DOHH2 (cell line): ENCODE measurements around the gene CPNE5.

ENCODE experiments used
- H3F3A ChIP-seq: fragments of 200-600 bp; sonication (generic), shearing (Covaris generic); 2 replicates; pipeline ENCODE4 v1.6.0; 2016; ENCODE audit warnings: antibody characterized with exemption, mild to moderate bottlenecking; ENCODE audit not compliant: control insufficient read depth, insufficient read depth
- H3K27ac ChIP-seq: fragments of 200-600 bp; sonication (generic); 2 replicates; pipeline ENCODE4 v1.5.1; 2014; ENCODE audit warnings: low read depth, mild to moderate bottlenecking, low read length, moderate library complexity
- H3K27me3 ChIP-seq: fragments of 200-600 bp; sonication (generic); 2 replicates; pipeline ENCODE4 v1.6.1; 2014; ENCODE audit warnings: mild to moderate bottlenecking, low read length, mixed read lengths; ENCODE audit not compliant: control insufficient read depth
- H3K36me3 ChIP-seq: fragments of 200-600 bp; sonication (generic); 2 replicates; pipeline ENCODE4 v1.6.1; 2014; ENCODE audit warnings: mild to moderate bottlenecking, low read length, moderate library complexity, mixed read lengths; ENCODE audit not compliant: control insufficient read depth
- H3K4me1 ChIP-seq: fragments of 200-600 bp; sonication (generic); 2 replicates; pipeline ENCODE4 v1.6.1; 2014; ENCODE audit warnings: mild to moderate bottlenecking, low read length, mixed read lengths; ENCODE audit not compliant: control insufficient read depth
- H3K4me2 ChIP-seq: fragments of 200-600 bp; sonication (generic); 2 replicates; pipeline ENCODE4 v1.6.0; 2014; ENCODE audit warnings: mild to moderate bottlenecking, low read length, moderate library complexity
- H3K4me3 ChIP-seq: fragments of 200-600 bp; sonication (generic); 2 replicates; pipeline ENCODE4 v1.5.1; 2014; ENCODE audit warnings: mild to moderate bottlenecking, low read length, mixed read lengths
- H3K79me2 ChIP-seq: fragments of 200-600 bp; sonication (generic); 2 replicates; pipeline ENCODE4 v1.6.1; 2014; ENCODE audit warnings: mild to moderate bottlenecking, low read length, mixed read lengths; ENCODE audit not compliant: control insufficient read depth
- H3K9me2 ChIP-seq: fragments of 200-600 bp; sonication (generic); replicated peaks from 2 replicates; pipeline ENCODE4 v1.6.1; 2014; ENCODE audit warnings: mild to moderate bottlenecking, low read length, mixed read lengths; ENCODE audit not compliant: control insufficient read depth
- H3K9me3 ChIP-seq: fragments of 200-600 bp; sonication (generic); 2 replicates; pipeline ENCODE4 v1.6.1; 2014; ENCODE audit warnings: antibody characterized with exemption, low read length, mixed read lengths; ENCODE audit not compliant: control insufficient read depth, insufficient read depth
- H4K20me1 ChIP-seq: fragments of 200-600 bp; sonication (generic); 2 replicates; pipeline ENCODE4 v1.6.0; 2014; ENCODE audit warnings: low read depth, mild to moderate bottlenecking, antibody characterized with exemption, low read length, moderate library complexity; ENCODE audit not compliant: control insufficient read depth, insufficient read depth
- CTCF ChIP-seq: fragments of 200-600 bp; sonication (generic); IDR thresholded peaks from one replicate; pipeline ENCODE4 v1.5.1; 2014; ENCODE audit warnings: antibody characterized with exemption, mild to moderate bottlenecking, low read depth, low read length; ENCODE audit not compliant: poor library complexity, severe bottlenecking
- EZH2phosphoT487 ChIP-seq: fragments of 200-600 bp; sonication (generic); IDR thresholded peaks from 2 replicates; pipeline ENCODE4 v1.6.1; 2017; ENCODE audit warnings: borderline replicate concordance, mild to moderate bottlenecking, antibody characterized with exemption, low read length, moderate library complexity, mixed read lengths

Gene CPNE5

GRCh38 chr6:36838896-36839748 is at the start of gene CPNE5:
Gene CPNE5 (minus strand): TSS chr6:36839444. CDS start chr6:36839377, 67 bp downstream.
- Histone ChIP-seq H3K9me3 (no peaks in the 10 kb centered on the region), H4K20me1 (no peaks in the 10 kb centered on the region), H3K4me1 (peaks cover 4% of the 10 kb centered on the region; the same call in 1 of the 2 replicates), H3K4me3 (peak within 1 kb of the TSS; percentile 48), H3K36me3 (no peaks in the 10 kb centered on the region), H3K27ac (no peak within 1 kb of the TSS), H3K4me2 (peak within 1 kb of the TSS; percentile 65), H3K27me3 (peaks cover 49% of the 10 kb centered on the region), H3F3A (no peaks in the 10 kb centered on the region), H3K79me2 (no peaks in the 10 kb centered on the region), H3K9me2 (no peaks in the 10 kb centered on the region)
- TF ChIP-seq EZH2phosphoT487 (no peak), CTCF (no peak)

GRCh38 chr6:36888115-36888643 is 48.9 kb upstream of the CPNE5 start:
- H3K27me3 ChIP-seq = no peaks in the 10 kb centered on the region
- no peaks in the 10 kb centered on the region for H3F3A ChIP-seq
- no peak overlapping the region for H3K4me3 ChIP-seq
- no peak overlapping the region for H3K27ac ChIP-seq
- H4K20me1 ChIP-seq = no peaks in the 10 kb centered on the region
- peaks cover 8% of the 10 kb centered on the region; the same call in 1 of the 2 replicates for H3K36me3 ChIP-seq
- no peaks in the 10 kb centered on the region for H3K9me2 ChIP-seq
- no peaks in the 10 kb centered on the region for H3K9me3 ChIP-seq
- peaks cover 20% of the 10 kb centered on the region for H3K4me1 ChIP-seq
- peaks cover 51% of the 10 kb centered on the region for H3K79me2 ChIP-seq
- no peak for TF ChIP-seq EZH2phosphoT487
- no peak for TF ChIP-seq CTCF
- H3K4me2 ChIP-seq = no peak overlapping the region

- peak overlapping the region; percentile 83 for H3K4me2 ChIP-seq
- peak overlapping the region; percentile 84 for H3K4me3 ChIP-seq
Measured at GRCh38 chr6:36886950-36887618, 47.8 kb upstream of the CPNE5 start.

More at GRCh38 chr6:36886950-36887618, 47.8 kb upstream of the CPNE5 start:
- Histone ChIP-seq H3K9me3 (no peaks in the 10 kb centered on the region), H3K9me2 (no peaks in the 10 kb centered on the region), H3K4me1 (peaks cover 20% of the 10 kb centered on the region), H3K79me2 (peaks cover 51% of the 10 kb centered on the region), H3K27ac (no peak overlapping the region), H3F3A (no peaks in the 10 kb centered on the region), H4K20me1 (no peaks in the 10 kb centered on the region), H3K36me3 (peaks cover 4% of the 10 kb centered on the region; the same call in 1 of the 2 replicates), H3K27me3 (no peaks in the 10 kb centered on the region)
- TF ChIP-seq EZH2phosphoT487 (no peak), CTCF (no peak)
